ENCODE results near the gene TMED9. TPM values are rescaled to one million over a fixed set of nuclear protein-coding genes. Genes with fewer than 3 reads are reported as not detected.

TMED9 gene
- total RNA-seq, 4 donors from 2014 or later: 12.8 to 106 (median 73.4) TPM

GRCh38 chr5:177593511-177593910 lies 1.5 kb downstream of the TMED9 start:
- H3K4me1 ChIP-seq: no peaks in the 10 kb centered on the region
- no peaks in the 10 kb centered on the region for H3K27me3 ChIP-seq
- intact Hi-C loops (cut with DNase I; ENCODE audit: low total_unique reads): no loop called here
- TF ChIP-seq, protein P1, sequence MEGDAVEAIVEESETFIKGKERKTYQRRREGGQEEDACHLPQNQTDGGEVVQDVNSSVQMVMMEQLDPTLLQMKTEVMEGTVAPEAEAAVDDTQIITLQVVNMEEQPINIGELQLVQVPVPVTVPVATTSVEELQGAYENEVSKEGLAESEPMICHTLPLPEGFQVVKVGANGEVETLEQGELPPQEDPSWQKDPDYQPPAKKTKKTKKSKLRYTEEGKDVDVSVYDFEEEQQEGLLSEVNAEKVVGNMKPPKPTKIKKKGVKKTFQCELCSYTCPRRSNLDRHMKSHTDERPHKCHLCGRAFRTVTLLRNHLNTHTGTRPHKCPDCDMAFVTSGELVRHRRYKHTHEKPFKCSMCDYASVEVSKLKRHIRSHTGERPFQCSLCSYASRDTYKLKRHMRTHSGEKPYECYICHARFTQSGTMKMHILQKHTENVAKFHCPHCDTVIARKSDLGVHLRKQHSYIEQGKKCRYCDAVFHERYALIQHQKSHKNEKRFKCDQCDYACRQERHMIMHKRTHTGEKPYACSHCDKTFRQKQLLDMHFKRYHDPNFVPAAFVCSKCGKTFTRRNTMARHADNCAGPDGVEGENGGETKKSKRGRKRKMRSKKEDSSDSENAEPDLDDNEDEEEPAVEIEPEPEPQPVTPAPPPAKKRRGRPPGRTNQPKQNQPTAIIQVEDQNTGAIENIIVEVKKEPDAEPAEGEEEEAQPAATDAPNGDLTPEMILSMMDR (IDR thresholded peaks at IDR 0.05): no peak
- no peak for TF ChIP-seq POLR2A (IDR thresholded peaks at IDR 0.05)
- no peak overlapping the region for H3K27ac ChIP-seq
- no peaks in the 10 kb centered on the region for H3K36me3 ChIP-seq
- no peak overlapping the region for H3K4me3 ChIP-seq
- no peaks in the 10 kb centered on the region for H3K9me3 ChIP-seq
- DNase-seq: no peak

DNA sequence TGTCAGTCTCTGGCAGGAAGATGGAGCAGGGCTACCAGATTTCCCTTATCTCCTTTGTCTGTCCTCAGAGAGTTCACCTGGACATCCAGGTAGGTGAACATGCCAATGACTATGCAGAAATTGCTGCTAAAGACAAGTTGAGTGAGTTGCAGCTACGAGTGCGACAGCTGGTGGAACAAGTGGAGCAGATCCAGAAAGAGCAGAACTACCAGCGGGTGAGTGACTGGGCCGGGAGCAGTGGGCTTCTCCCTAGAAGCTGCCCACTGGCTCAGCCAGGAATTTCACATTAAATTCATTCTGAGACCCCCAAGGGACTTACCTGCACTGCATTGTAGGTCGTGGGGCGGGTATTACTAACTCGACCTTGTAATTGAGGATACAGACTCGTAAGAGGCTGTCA lies 2.1 kb downstream of the TMED9 start:
- H3K36me3 ChIP-seq: no peaks in the 10 kb centered on the region
- no peaks in the 10 kb centered on the region for H3K9me3 ChIP-seq
- no peaks in the 10 kb centered on the region for H3K4me1 ChIP-seq
- H3K27ac ChIP-seq: no peak overlapping the region
- no peaks in the 10 kb centered on the region for H3K27me3 ChIP-seq
- no peak for DNase-seq
- H3K4me3 ChIP-seq: no peak overlapping the region
- intact Hi-C loops (cut with DNase I; ENCODE audit: low total_unique reads): no loop called here
- TF ChIP-seq POLR2A (IDR thresholded peaks at IDR 0.05): no peak
- TF ChIP-seq, protein P1 (IDR thresholded peaks at IDR 0.05): no peak

GRCh38 chr5:177595026-177595585 lies 3.1 kb downstream of the TMED9 start:
- Histone ChIP-seq H3K9me3 (no peaks in the 10 kb centered on the region), H3K27ac (no peak overlapping the region), H3K4me1 (no peaks in the 10 kb centered on the region), H3K27me3 (no peaks in the 10 kb centered on the region), H3K4me3 (no peak overlapping the region), H3K36me3 (no peaks in the 10 kb centered on the region)
- no peak for DNase-seq
- intact Hi-C loops (cut with DNase I; ENCODE audit: low total_unique reads): no loop called here
- TF ChIP-seq POLR2A (IDR thresholded peaks at IDR 0.05): no peak
- TF ChIP-seq, protein P1 (IDR thresholded peaks at IDR 0.05): no peak

GRCh38 chr5:177595991-177596774 lies 4.2 kb downstream of the TMED9 start:
- no peak overlapping the region for H3K27ac ChIP-seq
- no peak for DNase-seq
- H3K27me3 ChIP-seq: no peaks in the 10 kb centered on the region
- H3K36me3 ChIP-seq: no peaks in the 10 kb centered on the region
- TF ChIP-seq, protein P1 (IDR thresholded peaks at IDR 0.05): no peak
- no peak for TF ChIP-seq POLR2A (IDR thresholded peaks at IDR 0.05)
- no peaks in the 10 kb centered on the region for H3K9me3 ChIP-seq
- intact Hi-C loops (cut with DNase I; ENCODE audit: low total_unique reads): no loop called here
- H3K4me1 ChIP-seq: peaks cover 0 to 6% of the 10 kb centered on the region in 2 donors
- H3K4me3 ChIP-seq: no peak overlapping the region

- DNase-seq: no peak
- Histone ChIP-seq H3K36me3 (no peaks in the 10 kb centered on the region), H3K27ac (no peak overlapping the region), H3K4me1 (peaks cover 0 to 9% of the 10 kb centered on the region in 2 donors), H3K4me3 (no peak overlapping the region), H3K9me3 (no peaks in the 10 kb centered on the region), H3K27me3 (no peaks in the 10 kb centered on the region)
- TF ChIP-seq, protein P1 (IDR thresholded peaks at IDR 0.05): no peak
- TF ChIP-seq POLR2A (IDR thresholded peaks at IDR 0.05): no peak
- intact Hi-C loops (cut with DNase I; ENCODE audit: low total_unique reads): no loop called here
These were observed 4.8 kb downstream of the TMED9 start for GRCh38 chr5:177596775-177597238.
